HG03066 (cell line): ENCODE data around the gene TP53TG3C.
"Not testable (repeated sequence)": the region's sequence is repeated elsewhere in the genome, so short reads cannot be mapped to it uniquely, and the experiment has no call there.

Experiments used
- ATAC-seq: cut with Tn5 transposase; IDR thresholded peaks from one replicate; pipeline ENCODE4 v1.9.1; 2021; ENCODE audit warnings: low read depth; ENCODE audit not compliant: unreplicated experiment

Gene TP53TG3C

GRCh38 chr16:33193926-33194325, at the start of gene TP53TG3C:
Gene TP53TG3C (plus strand): TSS chr16:33194226. CDS start chr16:33194294, 68 bp downstream.
- not testable (repeated sequence) for ATAC-seq
